NCI-H1048 (cell line): Measurements from ENCODE around the gene ZBTB33.

Source experiments
- DNase-seq: peaks from one replicate; lab custom pipeline; 2025; lab: John Stamatoyannopoulos, UW

The ZBTB33 gene

GRCh38 chrX:120305531-120306141, 55.0 kb downstream of the ZBTB33 start:
- no peak for DNase-seq

- no peak for DNase-seq
Observed at GRCh38 chrX:120306630-120307029, 56.0 kb downstream of the ZBTB33 start.
